Activated CD4-positive, alpha-beta T cell treated with anti-CD3 and anti-CD28 coated beads, Interleukin-2, amount 50 U/mL, for 48 hours (primary cell): ENCODE measurements around the gene AADACL2.
"Not testable (repeated sequence)": the region's sequence is repeated elsewhere in the genome, so short reads cannot be mapped to it uniquely, and the experiment has no call there.

Experiments used
- DNase-seq, 2 experiments: peaks; one replicate each; pipeline ENCODE4 v3.0.0-alpha.2; 2020

The AADACL2 gene

DNA sequence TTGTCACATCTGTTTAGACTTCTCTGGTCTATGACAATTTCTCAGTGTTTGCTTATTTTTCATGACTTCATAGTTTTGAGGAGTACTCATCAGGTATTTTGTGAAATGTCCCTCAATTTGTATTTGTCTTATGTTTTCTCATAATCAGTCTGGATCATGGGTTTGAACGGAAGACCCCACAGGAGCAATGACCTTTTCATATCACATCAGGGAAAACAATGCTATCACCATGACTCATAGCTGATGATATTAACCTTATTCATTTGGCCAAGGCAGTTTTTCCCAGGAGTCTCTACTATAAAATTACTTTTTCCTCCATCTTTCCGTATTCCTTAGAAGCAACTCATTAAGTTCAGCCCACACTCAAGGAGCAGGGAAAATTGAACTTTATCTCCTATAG, 32.7 kb downstream of the AADACL2 start:
- no peak for DNase-seq

DNA sequence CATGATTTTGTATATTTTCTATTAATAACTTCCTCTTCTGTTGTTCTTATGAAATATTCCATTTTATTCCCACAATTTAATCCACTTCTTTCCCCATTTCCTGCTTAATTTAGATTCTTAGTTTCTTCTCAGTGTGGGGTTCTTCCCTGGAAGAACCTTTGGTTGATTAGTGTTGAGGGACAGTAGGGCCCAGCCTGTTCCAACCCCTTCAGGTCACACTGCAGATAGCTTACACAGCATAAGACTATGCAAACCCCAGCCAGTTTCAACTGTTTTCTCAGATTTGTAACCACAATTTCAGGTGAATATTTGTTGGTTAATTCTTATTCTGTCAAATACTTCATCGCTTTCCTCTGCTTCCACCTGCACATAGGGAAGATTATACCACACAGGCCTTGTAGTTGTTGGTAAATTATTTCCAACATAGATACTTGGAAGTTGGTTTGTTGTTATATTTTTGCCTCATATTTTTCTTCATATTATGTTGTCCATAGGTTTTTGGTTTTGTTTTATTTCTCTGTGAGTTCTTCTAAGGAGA, 34.7 kb downstream of the AADACL2 start:
- DNase-seq = no peak

DNA sequence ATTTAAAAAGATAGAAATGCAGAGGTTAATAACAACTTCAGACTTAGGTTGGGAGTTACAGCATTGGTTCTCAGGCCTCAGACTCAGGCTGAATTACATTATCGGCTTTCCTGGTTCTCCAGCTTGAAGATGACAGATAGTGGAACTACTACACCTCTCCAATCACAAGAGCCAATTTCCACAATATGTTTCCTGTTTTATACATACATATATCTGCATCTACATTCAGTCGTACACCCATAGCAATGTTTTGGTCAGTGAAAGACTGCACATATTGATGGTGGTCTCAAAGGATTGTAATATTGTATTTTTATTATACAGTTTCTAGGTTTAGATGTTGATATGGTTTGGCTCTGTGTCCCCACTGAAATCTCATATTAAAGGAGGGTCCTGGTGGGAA, 35.4 kb downstream of the AADACL2 start:
- no peak for DNase-seq

GRCh38 chr3:151770956-151771355, 37.2 kb downstream of the AADACL2 start:
- DNase-seq = no peak

DNA sequence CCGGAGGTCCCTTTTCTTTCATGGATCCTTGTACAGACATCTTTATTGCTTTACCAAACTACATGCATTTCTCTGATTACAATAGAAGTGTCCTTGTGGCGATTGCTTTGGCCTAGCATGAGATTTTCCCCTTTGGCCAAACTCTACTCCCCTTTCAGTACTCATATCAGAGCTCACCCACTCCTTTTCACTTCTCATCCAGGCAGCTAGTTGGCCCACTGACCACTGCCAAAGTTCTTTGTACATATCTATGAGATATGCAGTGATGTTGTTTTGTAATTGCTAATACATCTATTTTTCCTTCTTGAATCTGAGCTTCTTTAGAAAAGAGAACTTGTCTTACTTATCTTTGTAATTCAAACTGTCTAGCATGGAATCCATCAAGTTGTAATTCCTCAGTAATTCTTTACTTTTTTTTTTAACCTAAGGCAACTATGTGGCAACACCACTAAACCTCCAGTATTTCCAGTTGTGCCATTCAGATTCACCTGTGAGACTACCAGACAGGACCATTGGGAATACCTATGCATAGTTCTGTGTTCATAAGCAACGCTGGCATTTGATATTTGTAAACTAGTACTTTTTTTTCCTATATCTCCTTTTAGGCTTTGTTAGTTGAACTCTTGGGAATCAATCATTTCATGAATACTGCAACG, 39.2 kb downstream of the AADACL2 start:
- DNase-seq = no peak

DNA sequence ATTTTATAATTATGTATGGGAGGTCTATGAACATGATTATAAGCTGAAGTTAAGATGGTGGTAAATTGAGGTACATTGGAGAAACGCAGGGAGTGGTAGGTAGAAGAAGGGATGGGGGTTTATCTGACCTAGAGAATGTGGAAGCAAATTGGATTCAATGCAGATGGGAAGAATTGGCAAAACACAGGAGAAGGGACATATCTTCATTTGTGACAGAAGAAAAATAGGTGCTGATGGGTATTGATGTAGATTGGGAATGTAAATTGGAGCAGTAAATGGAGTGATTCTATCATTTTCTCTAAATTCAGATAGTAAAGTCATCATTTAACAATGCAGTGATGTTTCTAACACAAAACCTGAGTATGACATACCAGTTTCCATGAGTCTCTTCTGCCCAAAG, 40.5 kb downstream of the AADACL2 start:
- DNase-seq = no peak

DNA sequence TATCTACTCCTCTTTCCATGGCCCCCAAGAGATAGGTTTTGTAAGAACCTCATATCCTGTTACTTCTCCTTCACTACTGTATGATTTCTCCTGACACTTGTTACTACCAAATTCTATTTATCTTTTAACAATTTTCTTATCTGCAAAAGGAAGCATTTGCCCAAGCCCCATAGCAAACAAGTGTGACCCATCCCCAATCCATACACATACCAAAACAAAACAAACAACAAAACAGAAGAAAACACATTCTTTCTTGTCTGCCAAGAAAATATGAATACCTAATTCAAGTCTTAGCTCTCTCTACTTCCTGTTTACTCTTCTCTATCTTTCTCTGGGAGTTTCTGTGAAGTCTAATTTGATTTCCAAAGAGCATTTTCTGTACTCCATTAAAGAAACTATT, 41.2 kb downstream of the AADACL2 start:
- no peak for DNase-seq

DNA sequence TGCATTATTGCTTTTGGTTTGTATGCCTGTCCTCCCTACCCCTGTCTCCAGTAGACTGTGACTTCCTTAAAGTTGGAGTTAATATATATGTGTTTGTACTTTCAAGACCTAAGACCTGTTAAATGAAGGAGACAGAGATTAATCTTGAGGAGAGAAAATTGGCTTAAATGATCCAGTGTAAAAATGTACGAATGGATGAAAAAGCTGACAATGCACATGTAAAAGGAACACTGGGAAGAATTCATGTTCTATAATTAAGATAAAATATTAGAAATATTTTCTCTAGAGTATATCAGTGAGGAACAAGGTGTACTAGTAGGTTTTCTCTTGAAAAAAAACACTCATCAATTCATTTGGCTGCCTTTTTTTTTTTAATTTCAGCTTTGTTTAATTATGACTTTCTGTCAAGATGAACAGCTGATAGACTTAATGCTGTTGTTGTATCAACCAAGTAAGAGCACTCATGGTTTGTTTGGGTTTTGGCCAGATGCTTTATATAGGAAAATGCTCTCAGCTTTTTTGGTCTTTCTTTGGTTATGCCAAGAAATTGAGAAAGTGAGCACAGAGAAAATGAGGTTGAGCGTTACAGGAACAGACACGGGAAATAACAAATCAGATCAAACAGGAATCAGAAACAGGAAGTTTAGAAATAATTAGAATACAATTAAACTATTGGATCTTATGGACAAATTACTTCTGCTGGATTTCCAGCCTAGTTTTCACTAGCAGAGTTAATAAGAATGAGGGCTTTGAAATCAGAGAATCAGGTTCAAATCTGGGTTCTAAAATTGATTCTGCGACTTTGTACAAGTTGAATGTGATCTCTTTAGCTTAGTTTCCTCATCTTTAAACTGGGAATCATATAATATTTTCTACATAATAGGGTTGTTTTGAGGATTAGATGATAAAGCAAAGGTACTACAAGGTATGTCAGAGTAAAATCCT, 41.9 kb downstream of the AADACL2 start:
- DNase-seq = no peak

- no peak for DNase-seq
These were observed 42.6 kb downstream of the AADACL2 start for GRCh38 chr3:151776259-151776740.

DNA sequence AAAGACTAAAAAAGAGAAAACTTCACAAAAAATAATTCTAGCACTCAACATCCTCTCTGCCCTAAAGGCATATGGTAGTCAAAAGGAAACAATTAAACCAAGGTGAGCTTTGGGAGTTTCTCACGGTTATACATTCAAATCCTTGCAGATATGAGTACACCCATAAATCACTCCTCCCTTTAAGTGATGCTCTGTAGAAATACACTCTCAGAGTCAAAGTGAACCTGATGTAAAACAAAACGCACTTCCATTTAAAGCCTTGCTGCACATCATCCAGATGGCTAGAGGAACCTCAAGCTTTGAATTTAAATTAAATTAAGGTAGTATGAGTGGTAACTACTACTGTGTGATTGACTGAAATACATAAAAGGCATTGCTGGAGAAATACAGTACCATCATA, 44.2 kb downstream of the AADACL2 start:
- DNase-seq = no peak

GRCh38 chr3:151787626-151788025, 53.9 kb downstream of the AADACL2 start:
- DNase-seq = no peak

DNA sequence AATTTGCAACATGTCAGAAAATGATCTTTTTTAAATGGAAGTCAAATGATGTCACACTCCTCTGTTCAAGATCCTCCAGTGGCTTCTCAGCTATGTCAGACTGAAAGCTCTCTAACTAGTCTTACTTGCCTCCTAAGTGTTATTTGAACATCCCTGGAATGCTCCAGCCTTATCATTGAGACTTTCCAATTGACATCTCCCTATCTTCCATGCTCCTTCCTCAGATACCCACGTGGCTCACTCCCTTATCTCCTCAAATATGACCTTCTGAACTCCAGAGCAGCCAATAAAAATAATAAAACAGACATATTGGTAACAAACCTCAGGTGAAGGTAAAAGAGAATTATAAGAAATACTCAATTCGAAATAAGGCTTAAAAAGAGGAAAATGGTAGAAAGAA, 54.7 kb downstream of the AADACL2 start:
- DNase-seq = no peak

GRCh38 chr3:151789853-151790463, 56.2 kb downstream of the AADACL2 start:
- no peak for DNase-seq

DNA sequence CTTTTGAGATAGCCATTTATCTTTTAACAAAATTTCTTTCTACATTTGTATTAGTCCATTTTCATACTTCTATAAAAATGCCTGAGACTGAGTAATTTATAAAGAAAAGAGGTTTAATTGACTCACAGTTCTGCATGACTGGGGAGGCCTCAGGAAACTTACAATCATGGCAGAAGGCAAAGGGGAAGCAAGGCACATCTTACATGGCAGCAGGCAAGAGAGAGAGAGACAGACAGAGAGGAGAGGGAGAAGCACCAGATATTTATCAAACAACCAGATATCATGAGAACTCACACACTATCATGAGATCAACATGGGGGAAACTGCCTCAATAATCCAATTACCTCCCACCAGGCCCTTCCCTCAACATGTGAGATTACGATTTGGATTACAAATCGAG, 57.0 kb downstream of the AADACL2 start:
- DNase-seq = not testable (repeated sequence)

DNA sequence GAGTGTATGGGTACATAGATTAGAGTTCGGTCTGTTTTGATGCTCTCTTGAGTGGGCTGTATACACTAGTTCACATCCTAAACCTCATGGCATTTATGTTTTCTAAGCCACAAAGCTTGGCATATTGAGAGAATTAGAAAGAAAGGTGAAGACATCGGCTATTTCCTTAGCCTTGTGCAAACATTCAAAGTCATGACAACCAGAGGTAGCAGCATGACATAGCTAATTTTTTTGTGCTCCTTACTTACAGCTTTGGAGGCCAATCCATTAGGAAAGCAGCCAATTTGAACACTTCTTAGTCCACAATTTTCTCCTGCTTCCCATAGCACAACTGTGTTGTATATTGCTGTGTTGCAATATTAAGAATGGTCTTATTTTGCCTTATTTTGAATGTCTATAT, 58.7 kb downstream of the AADACL2 start:
- DNase-seq = no peak

DNA sequence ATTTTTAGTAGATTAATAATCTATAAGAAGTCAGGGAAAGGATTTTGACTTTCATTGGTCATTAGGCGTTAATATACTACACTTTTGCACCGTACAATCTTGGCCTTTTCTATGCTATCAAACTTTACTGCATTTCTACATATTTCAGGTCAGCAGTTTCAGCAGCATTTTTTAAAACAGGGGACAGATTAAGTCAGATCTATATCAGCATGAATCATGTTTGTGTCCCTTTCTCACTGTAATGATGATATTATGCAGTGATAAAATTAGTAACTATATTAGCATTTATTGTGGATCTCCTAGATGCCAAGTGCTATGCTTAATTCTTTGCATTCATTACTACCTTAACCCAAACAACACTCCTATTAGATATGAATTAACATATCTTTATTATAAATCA, 59.9 kb downstream of the AADACL2 start:
- DNase-seq = no peak

GRCh38 chr3:151794080-151794479, 60.4 kb downstream of the AADACL2 start:
- no peak for DNase-seq

- no peak for DNase-seq
These were observed 61.5 kb downstream of the AADACL2 start for GRCh38 chr3:151795276-151795675.

DNA sequence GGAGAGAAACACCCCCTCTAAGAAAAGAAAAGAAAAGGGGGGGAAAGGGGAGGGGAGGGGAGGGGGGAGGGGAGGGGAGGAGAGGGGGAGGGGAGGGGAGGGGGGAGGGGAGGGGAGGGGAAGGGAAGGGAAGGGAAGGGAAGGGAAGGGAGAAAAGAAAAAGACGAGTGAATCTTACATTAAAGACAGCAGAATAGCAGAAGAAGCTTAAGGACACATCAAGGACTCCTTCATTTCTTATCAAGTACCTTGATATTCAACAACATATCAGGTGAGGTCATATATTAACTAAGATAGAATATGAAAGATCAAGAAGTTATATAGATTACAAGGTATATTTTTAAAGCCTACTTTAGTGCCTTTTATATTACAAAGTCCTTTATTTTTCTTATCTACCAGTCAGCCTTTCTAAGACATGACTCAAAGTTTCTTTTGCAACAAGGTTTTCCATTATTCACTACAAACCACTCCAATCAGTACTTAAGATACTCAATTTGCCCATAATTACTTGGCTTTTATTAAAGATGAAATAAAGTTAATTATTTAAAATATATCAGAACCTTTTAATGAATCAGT, 62.5 kb downstream of the AADACL2 start:
- DNase-seq = no peak

GRCh38 chr3:151798466-151798865, 64.7 kb downstream of the AADACL2 start:
- DNase-seq = no peak

- no peak for DNase-seq
These were observed 66.7 kb downstream of the AADACL2 start for GRCh38 chr3:151800431-151800830.

DNA sequence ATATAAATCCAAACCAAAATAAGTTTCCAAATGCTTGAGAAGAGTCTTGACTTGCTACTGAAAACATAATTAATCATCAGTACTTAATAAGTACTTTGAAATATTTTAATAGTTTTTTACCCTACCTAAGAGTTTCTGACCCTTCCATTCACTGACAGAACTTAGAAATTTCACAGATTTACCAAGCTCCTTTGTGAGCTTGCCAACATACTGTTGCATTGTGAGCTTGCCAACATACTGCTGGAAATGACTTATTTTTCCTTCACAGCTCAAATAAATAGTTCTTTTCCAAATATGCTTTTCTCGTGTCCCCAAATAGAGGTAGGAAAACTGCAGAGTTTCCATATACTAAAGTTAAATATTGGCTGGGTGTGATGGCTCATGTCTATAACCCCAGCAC, 70.5 kb downstream of the AADACL2 start:
- DNase-seq = no peak

GRCh38 chr3:151806838-151807237, 73.1 kb downstream of the AADACL2 start:
- DNase-seq = no peak
